DMS114 treated with DMSO at 0.1 percent for 48 hours (cell line): ENCODE data around the gene ITIH4.

Source experiments
- DNase-seq: peaks from one replicate; lab custom pipeline; 2025; ENCODE audit not compliant: unreplicated experiment; lab: John Stamatoyannopoulos, UW

Gene ITIH4

DNA sequence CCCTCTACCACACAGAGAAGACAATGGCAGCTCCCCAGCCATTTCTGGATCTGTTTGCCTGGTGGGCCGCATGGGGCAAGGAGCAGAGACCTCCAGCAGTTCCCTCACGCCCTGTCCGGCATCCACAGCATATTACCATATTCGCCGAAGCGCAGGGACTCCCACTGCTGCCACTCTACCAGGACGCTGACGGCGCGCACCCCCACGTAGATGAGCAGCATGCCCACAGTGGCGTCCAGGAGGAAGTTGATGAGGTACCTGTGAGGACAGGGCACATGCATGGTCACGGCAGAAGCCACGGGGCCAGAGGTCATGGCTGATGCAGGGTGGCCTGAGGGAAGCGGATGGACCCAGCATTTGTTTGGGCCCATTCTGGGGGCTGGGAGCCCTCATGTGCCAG, 19.2 kb upstream of the ITIH4 start:
- no peak for DNase-seq

DNA sequence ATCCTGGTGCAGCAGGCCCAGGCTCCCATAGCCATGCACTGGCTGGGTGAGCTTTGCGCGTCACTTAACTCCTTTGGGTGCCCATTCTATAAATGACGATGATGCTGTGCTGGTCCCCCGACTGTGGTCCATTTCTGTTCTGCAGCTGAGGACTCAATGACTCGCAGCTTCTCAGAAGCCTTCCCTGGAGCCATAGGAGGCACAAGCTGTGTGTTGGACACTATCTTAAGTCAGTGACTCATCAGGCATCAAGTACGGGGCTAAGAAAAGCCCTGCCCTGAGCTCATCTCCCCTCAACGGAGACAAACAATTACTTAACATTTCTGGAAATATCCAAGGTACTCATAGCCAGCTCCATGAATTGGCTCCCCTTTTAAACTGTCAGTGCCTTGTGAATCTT, 18.1 kb upstream of the ITIH4 start:
- DNase-seq, result no peak

DNA sequence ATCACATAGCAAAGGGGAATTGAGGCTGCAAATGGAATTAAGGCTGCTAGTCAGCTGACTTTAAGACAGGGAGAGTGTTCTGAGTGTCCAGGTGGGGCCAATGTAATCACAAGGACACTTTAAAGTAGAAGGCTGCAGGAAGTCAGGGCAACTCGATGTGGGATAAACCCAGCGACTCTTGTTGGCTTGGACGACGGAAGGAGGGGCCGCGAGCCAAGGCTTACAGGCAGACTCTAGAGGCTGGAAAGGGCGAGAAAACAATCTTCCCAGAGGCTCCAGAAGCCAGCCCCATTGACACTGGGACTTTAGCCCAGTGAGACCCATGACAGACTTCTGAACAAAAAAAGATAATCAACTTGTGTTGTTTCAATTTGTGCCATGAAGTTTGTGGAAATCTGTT, 17.3 kb upstream of the ITIH4 start:
- no peak for DNase-seq

DNA sequence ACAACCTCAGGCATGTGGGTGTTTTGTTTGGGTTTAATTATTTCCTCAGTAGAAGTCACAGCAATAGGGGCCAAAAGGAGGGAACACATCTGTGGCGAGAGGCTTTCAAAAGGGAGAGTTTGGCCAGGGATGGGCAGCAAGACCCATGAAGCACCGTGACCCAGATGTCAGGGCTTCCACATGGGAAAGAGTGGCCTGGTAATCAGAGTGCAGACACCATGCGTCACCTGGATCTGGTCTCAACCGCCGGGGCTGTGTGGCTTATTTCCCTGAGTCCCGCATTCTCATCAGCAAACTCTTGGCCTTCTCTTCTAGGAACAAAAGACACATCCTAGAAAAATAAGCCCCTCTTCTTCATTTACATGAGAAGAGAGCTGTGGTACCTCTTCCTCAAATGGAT, 16.8 kb upstream of the ITIH4 start:
- DNase-seq, result no peak

DNA sequence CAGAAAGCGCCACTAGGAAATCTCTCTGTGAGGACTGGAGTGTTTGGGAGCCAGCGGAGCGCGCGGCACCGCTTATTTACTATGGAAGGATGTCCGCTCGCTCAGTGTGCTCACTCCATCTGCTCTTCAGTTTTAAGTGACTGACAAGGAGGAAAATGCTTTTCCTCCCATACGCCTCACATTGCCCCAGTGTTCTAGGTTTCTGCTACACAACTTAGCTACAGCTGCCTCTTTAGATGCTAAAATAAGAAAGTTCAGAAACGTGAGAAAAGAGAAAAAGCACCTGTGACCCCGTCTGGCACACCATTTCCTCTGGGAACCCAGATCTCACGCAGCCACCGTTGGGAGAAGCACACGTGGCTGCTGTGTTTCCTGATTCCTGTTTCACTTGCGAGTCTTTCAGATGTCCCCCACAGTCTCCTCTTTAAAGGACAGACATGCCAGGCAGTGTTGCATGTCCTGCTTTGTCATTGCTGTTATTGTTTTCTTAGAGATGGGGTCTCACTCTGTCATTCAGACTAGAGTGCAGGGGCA, 16.0 kb upstream of the ITIH4 start:
- no peak for DNase-seq

DNA sequence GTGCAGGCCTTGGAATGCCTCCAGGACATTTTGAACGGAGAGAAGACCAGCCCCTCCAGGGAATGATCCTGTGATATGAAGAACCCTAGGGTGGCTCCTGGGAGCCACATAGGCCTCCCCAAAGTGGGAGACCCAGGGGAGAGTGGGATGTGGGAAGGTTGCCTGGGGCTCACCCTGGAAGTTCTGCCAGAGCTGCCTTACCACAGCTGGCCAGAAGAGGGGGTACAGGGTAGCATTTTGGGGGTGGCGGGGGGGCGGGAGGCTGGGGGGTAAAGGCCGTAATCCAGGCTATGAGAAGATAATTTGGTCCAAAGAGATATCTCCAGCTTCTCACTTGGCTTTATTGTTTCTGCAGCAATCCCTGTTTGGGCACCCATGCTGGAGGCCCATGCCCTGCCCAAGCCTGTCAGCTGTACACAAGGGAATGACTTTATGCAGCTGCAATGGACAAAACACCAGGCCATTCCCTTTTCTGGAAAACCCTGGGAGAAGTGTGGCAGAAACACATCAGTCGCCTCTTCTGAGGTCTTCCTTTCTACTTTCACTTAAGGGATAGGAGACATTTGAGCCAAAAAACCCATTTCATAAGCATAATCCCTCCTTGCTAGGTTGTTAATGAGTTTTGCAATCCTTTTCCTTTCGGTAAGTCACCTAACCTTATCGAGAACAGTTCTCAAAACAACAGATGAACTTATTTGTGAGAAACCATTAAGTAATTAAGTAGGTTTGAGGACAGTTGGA, 15.4 kb upstream of the ITIH4 start:
- no peak for DNase-seq

DNA sequence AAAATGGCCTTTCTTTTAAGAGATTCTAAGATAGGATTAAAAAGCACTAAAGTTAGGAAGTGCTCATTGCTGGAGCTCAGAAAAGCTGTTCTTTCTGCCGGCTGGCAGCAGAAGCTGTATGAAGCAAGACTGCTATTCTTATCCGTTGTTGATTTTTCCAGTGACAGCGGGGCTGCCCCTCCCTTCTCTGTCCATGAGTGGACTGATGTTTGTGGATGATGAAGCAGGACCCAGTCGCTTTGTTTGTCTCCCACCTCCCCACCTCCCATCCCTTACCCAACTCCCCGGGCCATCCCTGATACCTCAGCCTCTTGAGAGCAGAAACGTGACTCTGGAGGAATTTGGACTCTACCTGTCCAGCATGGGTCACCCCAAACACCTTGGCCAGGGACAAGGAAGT, 14.7 kb upstream of the ITIH4 start:
- DNase-seq, result no peak

DNA sequence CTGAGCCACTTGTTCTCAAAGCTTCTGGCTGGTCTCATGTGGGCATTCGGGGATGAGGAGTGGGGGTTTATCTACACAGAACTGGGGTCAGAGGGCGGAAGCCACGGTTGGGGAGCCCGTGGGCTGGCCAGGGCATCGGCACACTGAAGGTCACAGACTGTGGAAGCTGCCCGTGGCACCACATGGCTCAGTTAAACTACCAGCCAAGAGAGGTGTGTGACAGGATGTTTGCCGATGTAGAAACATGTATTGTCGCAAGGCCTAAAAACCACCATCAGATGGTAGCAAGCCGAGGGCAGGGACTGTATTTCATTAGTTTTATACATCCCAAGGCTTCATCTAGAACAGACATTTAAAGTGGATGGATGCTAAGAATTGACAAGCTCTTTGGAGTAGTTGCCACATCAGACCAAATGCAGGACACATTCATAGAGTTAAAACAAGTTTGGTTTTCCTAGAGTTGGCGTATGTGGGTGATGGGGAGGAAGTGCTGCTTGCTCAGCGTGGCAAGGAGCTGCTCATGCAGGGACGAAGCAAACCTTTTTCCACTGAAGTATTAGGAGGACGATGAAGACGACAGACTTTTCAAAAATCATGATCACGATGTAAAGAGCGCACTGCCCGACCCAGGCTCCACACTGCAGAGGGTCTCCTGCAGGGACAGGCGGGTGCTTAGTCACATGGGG, 14.0 kb upstream of the ITIH4 start:
- no peak for DNase-seq

DNA sequence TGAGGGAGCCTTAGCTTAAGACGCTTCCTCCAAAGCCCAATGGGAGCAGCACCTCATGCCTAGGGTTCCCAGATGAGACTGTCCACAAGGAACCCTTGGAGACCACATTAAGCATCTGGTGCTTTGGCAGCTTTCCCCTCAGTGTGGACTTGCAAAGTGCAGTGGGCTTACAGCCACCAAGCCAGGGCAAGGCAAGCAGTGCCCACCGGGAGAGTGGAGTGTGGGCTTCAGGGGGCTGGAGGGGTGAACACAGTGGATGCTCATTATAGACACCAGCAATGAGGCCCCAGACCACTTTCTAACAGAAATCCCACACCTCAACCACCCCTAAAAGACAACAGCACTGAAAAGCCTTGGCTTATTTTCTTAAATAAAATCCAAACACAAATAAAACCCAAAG, 13.4 kb upstream of the ITIH4 start:
- DNase-seq, result no peak

DNA sequence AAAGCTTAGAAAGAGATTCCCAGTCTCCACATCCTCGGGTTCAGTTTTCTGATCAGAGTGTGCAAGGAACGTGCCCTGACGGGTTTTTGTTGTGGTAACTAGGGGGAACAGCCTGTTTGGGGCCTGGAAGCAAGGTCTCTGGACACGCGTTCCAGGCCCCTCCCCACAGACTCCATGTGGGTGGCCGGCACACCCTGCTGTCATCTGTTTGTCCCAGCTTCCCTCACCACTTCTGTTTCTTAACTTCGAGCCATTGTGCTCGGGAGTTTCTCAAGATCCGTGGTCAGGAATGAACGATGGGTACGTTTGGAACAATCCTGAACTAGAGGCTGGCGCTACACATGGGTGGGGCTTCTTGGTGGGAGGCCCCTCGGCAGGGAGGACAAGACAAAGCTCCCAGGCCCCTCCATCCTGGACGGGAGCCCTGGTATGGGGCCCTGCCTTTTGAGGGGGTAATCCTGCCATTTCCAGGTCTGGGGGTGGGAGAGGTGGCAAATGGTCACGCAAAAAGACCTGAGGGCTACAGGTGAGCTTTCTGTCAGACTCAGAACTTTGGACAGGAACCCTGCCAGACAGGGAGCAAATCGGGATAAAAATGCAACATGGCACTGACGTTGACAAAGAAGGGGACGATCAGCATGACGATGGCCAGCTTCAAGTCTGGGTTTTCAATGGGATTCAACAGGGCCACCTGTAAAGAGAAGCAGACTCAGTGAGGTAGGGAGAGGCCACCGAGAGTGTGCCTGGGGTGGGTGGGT, 12.8 kb upstream of the ITIH4 start:
- no peak for DNase-seq

DNA sequence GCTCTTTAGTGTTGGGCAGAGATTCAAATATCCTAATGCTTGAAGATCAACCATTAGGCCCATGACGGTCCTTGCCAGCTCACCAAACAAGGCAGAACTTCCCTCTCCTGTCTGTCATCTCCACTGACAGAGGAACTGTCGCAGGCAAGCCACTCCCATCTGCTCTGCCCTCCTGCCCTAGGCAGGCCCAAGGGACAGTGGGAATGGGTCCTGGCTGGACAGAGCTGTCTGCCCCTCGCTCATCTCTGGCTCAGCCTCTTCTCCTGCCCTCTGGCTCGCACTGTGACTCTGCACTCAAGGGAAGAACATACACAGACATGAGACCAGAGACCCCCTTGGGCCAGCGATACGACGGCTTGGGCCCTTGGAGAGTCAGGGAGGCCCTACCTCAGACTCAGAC, 12.0 kb upstream of the ITIH4 start:
- no peak for DNase-seq

DNA sequence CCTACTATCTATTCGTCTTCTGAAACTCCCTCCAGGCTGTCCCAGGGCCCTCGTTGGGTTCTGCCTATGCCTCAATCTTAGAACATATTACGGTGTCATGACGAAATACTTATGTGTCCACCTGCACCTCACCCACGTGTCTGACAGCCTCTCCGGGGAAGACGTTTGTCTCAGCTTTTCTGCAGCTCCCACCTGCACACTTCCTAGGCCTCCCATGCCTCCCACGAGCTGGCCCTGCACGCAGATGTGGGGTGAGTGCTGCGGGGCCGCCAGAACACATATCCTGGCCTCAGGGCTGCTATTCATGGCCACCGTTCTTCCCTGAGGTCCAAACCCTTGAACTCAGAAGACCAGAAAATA, 11.5 kb upstream of the ITIH4 start:
- DNase-seq, result no peak

DNA sequence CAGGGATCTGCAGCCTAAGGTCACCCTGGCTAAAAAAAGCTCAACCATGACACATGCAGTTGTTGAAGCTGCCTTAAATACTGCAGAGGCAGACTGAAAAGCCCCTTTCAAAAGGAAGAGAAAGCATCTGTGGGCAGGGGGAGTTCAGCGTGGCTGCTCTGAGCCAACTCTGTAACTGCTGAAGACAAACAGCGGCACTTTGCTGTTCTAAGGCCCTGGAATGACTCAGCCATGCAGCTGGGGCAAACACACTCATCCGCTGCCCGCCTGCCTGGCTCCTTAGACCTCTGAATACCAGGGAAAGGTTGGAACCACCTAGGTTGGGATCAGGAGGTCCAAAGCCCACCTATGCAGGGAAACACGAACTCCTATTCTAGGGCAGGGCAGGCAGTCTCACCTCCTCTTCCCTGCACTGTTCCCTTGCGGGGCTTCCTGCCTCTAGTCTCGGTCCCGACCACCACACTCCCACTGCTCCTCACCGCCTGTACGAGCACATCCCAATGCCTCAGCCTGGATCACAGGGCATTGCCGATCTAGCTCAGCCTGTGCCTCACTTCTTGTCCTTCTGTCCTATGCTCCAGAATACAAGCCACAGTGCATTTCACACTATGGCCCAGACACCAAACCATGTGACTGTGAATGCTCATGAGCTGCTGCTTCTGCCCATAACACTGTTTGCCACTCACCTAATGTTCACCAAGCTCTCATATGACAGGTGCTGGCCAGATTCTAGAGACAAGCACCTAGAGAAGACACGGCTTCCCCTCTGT, 10.9 kb upstream of the ITIH4 start:
- DNase-seq, result no peak

DNA sequence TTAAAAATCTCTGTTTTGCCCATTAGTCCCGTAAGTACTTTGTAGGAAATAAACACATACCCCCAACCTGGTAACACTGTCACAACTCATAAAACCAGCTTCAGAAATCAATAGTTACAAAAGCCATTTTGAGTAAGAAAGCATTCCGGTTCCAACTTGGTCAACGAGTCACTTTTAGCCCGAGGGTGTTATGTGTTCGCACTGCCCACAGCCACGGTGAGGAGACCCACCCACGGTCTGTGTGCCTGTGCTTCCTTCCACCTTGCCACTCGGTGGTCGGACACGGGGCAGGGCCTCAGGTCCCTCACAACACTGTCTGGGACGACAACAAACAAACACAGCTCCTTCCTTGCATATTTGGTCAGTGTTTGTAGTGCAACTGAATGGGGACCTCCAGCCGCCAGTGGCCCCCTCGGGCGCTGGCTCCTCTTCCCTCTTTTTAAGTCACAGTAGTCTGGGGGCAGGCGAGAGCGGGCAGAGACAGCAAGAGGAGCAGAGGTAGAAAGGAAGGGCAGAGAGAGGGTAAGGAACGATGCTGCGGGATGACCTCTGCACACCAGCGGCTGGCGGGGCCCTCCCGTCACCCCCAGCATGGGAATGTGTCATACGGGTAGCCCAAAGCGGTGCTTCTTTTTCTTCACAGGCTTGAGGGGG, 9.5 kb upstream of the ITIH4 start:
- DNase-seq, result no peak

DNA sequence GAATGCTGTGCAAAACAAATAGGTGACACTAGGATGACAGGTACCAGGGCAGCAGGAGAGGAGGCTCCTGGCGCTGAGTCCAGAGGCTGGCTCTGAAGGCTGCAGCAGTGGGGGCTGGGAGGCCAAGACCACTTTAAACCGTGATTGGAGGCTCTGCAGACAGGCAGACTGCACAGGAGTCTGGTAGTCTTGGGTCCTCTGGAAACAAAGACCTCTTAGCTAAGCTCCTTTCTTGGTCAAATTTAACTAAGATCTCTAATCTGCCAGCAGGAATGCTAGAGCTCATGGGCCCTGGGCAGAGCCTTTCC, 8.8 kb upstream of the ITIH4 start:
- no peak for DNase-seq

DNA sequence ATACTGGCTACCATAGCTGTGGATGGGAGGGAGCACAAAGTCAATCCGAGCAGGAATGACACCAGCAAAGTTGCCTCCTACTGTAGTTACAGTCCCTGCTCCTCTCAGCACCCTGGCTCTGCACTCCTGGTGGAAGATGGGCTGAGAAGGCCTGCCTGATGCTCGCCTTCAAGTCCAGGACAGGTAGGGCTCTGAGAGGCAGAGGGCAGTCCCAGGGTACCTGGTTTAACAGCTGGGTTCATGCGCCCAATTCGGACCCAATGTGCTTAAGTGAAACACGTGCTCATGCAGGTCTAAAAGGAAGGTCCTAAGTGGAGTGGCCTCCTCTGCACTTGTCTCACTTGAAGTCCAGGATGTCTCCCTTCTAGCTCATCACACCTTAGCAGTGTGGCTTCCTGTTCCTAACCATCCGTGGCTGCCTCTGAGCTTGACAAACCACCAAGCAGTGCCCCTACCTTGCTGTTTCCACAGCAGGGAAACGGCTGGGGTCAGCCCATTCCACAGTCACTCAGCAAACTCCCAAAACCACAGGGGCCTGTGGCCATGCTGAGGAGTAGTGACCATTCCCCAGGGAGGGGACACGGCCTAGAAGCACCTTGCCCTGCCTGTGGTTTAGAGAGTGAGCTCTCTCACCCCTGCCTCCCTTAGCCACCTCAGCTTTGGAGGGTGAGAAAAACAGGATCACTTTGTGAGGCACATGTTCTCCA, 8.2 kb upstream of the ITIH4 start:
- no peak for DNase-seq

DNA sequence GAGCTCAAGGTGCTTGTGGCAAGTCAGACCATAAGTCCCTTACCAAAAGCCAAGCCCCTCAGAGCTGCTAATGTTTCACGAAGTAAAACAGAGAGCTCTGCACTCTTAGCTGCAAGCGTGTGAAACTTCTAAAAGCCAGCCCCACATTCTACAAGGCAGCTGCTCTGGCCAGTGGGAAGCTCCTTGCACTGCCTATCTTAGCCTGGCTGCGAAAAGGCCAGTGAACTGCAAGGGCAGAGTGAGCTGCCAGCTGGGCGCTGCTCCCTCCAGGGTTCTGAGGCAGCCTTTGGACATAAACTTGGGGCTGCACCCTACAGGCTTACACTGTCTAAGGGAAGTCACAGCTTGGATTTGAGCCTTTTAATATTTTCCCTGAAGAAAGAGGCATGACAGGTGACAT, 6.5 kb upstream of the ITIH4 start:
- DNase-seq, result no peak

DNA sequence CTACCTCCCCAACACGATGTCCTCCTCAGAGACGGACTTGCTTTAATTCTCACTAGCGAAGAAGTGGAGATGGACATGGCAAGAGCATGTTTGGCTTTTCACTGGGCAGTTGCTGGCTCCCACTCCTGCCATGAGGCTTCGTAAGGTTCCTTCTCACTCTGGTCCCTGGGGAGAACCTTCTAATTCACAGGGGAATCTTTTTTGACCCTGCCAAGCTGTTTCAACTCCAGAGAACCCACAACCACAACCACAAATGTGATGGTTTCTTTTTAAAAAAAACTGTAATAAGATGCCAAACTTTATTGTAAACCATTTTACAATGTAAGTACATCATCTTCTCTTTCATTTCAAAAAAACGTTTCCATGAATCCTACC, 6.0 kb upstream of the ITIH4 start:
- no peak for DNase-seq

DNA sequence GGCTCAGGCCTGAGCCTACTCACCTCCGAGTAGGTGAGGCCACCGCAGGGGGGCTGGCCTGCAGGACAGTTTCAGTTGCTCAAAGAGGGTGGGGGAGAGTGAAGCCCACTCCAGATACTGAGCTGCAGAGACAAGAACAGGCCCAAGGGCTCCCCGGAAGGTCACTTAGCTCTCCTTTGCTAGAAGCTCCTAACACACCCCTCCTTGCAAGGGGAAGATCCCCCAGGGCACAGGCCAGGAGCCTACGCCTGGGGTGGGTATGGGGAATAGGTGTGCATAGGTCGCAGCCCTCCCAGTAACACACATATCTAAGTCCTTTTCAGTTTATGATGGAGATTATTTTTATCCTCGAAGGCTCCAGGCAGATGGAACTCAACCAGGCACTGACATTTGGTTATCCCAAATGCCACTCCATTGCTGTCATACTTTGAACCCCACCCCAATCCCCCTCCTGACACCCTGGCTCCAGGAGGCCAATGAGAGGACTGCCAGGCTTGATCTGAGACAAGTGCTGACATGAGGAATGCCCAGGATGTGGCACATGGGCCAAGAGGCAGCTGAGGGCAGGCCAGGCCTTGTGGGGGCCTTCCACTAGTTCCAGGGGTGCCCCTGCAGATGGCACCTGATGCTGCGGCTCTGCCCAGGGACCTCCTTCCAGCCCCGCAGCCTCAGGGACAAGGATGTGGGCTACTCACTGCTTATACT, 5.4 kb upstream of the ITIH4 start:
- no peak for DNase-seq
